ENCODE data around the gene STXBP5.

Gene STXBP5

DNA sequence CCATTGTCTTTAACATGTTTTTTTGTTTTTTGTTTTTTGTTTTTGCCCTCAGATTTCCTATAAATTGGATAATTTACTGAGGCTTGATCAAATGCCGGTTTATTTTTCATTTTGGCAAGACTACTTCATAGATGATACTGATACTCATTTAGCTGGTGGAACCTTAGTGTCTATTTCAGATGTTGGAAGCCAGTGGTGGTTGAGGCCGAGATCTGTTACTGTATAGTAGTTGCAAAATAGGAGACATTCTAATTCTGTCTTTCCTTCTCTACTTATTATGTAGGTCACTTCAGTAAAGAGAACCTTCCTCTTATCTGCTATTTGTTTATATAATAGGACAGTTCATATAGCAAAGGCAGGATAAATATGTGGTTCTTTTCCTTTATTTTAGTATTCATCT lies 63.4 kb downstream of the STXBP5 start:
- Histone ChIP-seq H3K27ac (ENCODE audit: low read length) (no peak overlapping the region), H3K4me1 (ENCODE audit: low read length) (no peaks in the 10 kb centered on the region), H3K4me2 (ENCODE audit: low read length) (no peak overlapping the region), H3K4me3 (ENCODE audit: low read length) (no peak overlapping the region), H3K9me3 (ENCODE audit: insufficient read depth, low read length) (no peaks in the 10 kb centered on the region), H4K20me1 (ENCODE audit: insufficient read depth, low read length) (no peaks in the 10 kb centered on the region), H3K79me2 (ENCODE audit: low read length) (no peaks in the 10 kb centered on the region), H3K36me3 (replicated peaks; ENCODE audit: low read depth, low read length) (no peaks in the 10 kb centered on the region), H3K27me3 (ENCODE audit: low read depth, low read length) (no peaks in the 10 kb centered on the region), H2AFZ (ENCODE audit: low read depth, low read length) (no peak overlapping the region), H3K9ac (ENCODE audit: low read length) (no peak overlapping the region)
- no peak for TF ChIP-seq EZH2phosphoT487 (IDR thresholded peaks at IDR 0.05; ENCODE audit: low read depth)
- TF ChIP-seq, protein P1, sequence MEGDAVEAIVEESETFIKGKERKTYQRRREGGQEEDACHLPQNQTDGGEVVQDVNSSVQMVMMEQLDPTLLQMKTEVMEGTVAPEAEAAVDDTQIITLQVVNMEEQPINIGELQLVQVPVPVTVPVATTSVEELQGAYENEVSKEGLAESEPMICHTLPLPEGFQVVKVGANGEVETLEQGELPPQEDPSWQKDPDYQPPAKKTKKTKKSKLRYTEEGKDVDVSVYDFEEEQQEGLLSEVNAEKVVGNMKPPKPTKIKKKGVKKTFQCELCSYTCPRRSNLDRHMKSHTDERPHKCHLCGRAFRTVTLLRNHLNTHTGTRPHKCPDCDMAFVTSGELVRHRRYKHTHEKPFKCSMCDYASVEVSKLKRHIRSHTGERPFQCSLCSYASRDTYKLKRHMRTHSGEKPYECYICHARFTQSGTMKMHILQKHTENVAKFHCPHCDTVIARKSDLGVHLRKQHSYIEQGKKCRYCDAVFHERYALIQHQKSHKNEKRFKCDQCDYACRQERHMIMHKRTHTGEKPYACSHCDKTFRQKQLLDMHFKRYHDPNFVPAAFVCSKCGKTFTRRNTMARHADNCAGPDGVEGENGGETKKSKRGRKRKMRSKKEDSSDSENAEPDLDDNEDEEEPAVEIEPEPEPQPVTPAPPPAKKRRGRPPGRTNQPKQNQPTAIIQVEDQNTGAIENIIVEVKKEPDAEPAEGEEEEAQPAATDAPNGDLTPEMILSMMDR (IDR thresholded peaks at IDR 0.05; ENCODE audit: low read depth, low read length) = no peak

DNA sequence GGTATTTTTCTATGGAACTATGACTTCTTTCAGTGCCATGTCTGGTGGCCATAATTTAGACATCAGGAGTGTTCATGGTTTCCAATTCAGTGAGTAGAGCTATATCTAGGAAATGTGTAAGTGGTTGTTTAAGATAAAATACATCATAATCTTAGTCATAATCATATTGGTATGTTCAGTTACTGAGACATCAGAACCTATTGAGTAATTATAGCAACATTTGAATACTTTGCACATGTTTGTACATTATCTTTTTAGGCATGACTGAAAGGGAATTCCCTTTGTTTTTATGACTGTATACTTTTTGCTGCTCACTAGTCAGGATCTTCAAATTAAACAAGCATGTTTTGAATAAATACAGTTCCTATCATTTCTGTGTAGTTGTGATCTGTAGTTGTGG lies 64.0 kb downstream of the STXBP5 start:
- Histone ChIP-seq H3K4me2 (ENCODE audit: low read length) (no peak overlapping the region), H4K20me1 (ENCODE audit: insufficient read depth, low read length) (no peaks in the 10 kb centered on the region), H3K79me2 (ENCODE audit: low read length) (no peaks in the 10 kb centered on the region), H3K4me1 (ENCODE audit: low read length) (no peaks in the 10 kb centered on the region), H3K9me3 (ENCODE audit: insufficient read depth, low read length) (no peaks in the 10 kb centered on the region), H3K27ac (ENCODE audit: low read length) (no peak overlapping the region), H3K36me3 (replicated peaks; ENCODE audit: low read depth, low read length) (no peaks in the 10 kb centered on the region), H3K9ac (ENCODE audit: low read length) (no peak overlapping the region), H3K4me3 (ENCODE audit: low read length) (no peak overlapping the region), H2AFZ (ENCODE audit: low read depth, low read length) (no peak overlapping the region), H3K27me3 (ENCODE audit: low read depth, low read length) (no peaks in the 10 kb centered on the region)
- TF ChIP-seq, protein P1 (IDR thresholded peaks at IDR 0.05; ENCODE audit: low read depth, low read length) = no peak
- TF ChIP-seq EZH2phosphoT487 (IDR thresholded peaks at IDR 0.05; ENCODE audit: low read depth) = no peak

DNA sequence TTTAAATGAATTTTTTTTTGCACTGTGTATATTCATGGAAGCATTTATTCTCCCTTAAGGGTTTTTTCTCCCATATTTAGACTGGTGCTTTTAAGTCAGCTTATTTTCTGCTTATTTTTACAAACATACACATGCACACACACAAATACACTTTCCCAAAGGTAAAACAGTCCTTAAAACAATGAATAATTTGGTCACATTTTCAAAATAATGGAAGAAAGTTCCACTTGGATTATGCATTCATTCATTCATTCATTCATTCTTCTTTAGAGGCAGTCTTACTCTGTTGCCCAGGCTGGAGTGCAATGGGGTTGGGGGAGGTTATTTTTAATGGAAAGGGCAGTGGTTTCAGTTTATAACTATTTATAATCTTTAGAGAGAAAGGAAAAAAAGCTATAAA lies 69.8 kb downstream of the STXBP5 start:
- Histone ChIP-seq H3K4me3 (ENCODE audit: low read length) (no peak overlapping the region), H3K4me1 (ENCODE audit: low read length) (no peaks in the 10 kb centered on the region), H3K9me3 (ENCODE audit: insufficient read depth, low read length) (no peaks in the 10 kb centered on the region), H3K4me2 (ENCODE audit: low read length) (no peak overlapping the region), H2AFZ (ENCODE audit: low read depth, low read length) (no peak overlapping the region), H3K36me3 (replicated peaks; ENCODE audit: low read depth, low read length) (peaks cover 4% of the 10 kb centered on the region), H3K79me2 (ENCODE audit: low read length) (no peaks in the 10 kb centered on the region), H3K9ac (ENCODE audit: low read length) (no peak overlapping the region), H3K27me3 (ENCODE audit: low read depth, low read length) (no peaks in the 10 kb centered on the region), H3K27ac (ENCODE audit: low read length) (no peak overlapping the region), H4K20me1 (ENCODE audit: insufficient read depth, low read length) (no peaks in the 10 kb centered on the region)
- TF ChIP-seq, protein P1 (IDR thresholded peaks at IDR 0.05; ENCODE audit: low read depth, low read length) = no peak
- TF ChIP-seq EZH2phosphoT487 (IDR thresholded peaks at IDR 0.05; ENCODE audit: low read depth) = no peak

DNA sequence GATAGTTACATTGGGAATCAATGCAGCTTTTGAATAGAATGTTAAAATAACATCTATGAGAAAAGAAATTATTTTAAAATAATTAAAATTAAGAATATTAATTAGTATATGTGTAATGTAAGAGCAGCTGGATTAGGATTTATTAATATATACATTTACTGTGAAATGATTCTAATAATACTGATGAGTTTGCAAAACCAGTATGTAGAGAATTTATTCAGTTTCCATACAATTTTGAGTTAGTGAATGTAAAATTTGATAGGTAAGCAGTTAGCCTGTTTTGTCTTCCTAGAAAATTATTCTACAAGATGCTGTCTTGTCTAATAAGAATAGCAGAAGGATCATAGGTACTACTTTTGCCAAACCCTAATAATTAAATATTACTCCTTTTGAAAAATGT lies 70.6 kb downstream of the STXBP5 start:
- Histone ChIP-seq H3K27ac (ENCODE audit: low read length) (no peak overlapping the region), H3K4me2 (ENCODE audit: low read length) (no peak overlapping the region), H3K4me3 (ENCODE audit: low read length) (no peak overlapping the region), H3K9me3 (ENCODE audit: insufficient read depth, low read length) (no peaks in the 10 kb centered on the region), H3K9ac (ENCODE audit: low read length) (no peak overlapping the region), H4K20me1 (ENCODE audit: insufficient read depth, low read length) (no peaks in the 10 kb centered on the region), H3K4me1 (ENCODE audit: low read length) (no peaks in the 10 kb centered on the region), H2AFZ (ENCODE audit: low read depth, low read length) (no peak overlapping the region), H3K27me3 (ENCODE audit: low read depth, low read length) (no peaks in the 10 kb centered on the region), H3K79me2 (ENCODE audit: low read length) (no peaks in the 10 kb centered on the region), H3K36me3 (replicated peaks; ENCODE audit: low read depth, low read length) (peaks cover 4% of the 10 kb centered on the region)
- TF ChIP-seq, protein P1 (IDR thresholded peaks at IDR 0.05; ENCODE audit: low read depth, low read length) = no peak
- TF ChIP-seq EZH2phosphoT487 (IDR thresholded peaks at IDR 0.05; ENCODE audit: low read depth) = no peak
